IPS DF 19.7 (cell line): ENCODE results near the gene ARL15.

Experiments used
- DNase-seq: peaks from one replicate; pipeline ENCODE4 v3.0.0-alpha.2; 2013; ENCODE audit warnings: low read depth, low spot score

Gene ARL15

DNA sequence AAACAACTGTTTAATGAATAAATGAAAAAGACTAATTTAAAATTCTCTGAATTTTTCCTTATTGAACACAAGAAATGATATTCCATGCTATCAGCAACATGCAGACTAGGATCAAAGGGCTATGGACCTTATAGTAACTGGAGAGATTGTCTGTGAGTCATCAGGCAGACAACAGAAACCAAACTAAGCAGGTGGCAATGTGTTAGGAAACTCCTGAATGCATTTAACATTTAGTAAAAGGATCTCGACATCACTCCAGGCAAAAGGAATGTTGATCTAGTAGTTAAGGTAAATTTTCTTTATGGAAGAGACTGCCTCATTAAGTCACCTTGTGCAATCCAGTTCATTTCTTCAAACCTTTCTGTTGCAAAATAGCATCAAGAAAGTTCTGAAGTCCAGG, 58.4 kb downstream of the ARL15 start:
- no peak for DNase-seq

DNA sequence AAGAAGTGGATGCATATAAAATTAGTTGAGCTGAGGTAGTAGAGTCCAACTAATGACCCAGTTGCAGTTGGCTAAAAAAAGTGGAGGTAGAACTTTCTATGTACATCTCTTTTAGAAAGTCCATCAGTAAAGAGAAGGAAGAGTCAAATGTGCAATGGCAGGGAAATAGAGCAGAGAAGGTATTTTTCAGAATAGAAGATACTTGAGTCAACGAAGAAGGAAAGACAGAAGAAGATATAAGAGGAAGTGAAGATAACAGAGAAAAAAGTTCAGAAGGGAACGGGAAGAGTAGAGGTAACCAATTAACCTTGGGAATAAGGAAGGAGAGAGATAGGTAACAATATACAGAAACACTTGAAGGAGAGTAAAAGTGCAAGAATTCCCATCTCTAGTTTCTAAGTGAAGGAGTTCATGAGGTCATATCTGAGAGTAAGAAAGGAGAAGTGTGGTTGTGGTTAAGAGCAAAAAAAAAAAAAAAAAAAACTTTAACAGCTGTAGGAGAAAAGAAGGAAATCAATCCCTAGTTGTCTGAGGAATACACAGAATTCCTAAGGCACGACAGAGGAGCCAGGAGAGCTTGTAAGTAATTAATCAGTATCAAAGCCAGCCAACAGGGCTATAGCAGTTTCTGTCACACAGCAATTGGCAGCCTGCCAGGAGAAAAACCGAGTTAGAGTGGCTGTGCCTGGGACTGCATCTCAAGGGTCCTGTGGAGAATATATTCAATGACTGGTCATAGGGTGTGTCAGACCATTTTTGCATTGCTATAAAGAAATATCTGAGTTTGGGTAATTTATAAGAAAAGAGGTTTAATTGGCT, 61.0 kb downstream of the ARL15 start:
- DNase-seq: no peak

DNA sequence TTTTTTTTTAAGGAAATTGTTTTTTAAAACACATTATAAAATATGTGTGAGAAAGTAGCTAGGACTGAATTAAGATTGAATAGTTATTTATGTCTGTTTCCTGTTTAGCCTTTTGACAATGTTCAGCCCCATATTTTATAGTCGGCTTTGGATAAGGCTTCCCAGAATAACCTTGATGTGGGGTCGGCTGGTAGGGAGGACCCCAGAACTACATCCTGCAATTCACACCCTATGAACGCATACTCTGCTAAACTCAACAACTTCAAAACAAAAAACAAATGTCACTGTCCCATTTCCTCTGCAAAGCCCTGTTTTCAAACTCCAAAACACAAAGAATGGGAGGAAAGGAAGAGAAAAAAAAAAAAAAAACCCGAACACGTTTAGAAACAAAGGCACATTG, 63.1 kb downstream of the ARL15 start:
- DNase-seq: no peak

DNA sequence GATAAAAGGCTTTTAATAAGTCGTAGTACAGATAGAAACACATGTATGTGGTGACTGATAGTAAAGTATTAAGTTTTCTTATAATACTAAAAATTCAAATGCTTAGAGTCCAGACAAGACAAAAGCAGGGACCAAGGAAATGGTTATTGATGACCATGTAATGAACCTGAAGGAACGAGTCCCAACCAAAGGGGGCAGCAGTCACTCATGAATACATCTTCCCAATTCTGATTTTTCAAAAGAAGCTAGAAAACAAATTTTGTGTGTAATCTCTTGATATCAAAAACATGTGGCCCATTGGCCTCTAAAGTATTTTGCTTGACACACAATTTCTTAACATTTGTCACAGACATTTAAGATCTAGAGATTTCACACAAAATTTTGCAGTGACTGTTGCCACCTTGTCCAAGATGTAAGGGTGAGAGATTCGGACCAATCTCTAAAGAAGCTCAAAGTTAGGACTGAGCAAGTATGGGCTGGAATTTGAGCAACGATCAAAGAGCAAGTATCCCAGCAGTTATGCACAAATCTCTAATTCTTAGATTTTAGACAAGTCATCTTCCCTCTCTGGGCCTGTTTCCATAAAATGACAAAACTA, 66.8 kb downstream of the ARL15 start:
- DNase-seq: no peak

DNA sequence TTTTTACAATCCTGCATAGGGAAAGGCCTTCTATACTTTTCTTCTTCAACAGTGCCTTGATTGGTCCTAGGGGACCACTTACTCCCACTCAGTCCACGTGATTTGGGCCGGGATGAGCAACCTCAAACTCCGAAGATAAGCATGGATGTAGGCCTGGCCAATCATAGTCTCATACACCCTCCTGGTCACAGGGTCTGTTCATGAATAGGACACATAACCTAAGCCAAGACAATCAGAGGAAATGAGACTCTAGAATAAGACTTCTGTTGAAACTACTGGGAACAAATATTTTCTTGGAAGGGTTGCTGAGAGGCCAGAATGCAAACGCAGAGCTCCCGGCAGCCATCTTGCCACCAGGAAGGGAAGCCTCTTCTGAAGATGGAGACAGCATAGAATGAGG, 68.1 kb downstream of the ARL15 start:
- DNase-seq: no peak

DNA sequence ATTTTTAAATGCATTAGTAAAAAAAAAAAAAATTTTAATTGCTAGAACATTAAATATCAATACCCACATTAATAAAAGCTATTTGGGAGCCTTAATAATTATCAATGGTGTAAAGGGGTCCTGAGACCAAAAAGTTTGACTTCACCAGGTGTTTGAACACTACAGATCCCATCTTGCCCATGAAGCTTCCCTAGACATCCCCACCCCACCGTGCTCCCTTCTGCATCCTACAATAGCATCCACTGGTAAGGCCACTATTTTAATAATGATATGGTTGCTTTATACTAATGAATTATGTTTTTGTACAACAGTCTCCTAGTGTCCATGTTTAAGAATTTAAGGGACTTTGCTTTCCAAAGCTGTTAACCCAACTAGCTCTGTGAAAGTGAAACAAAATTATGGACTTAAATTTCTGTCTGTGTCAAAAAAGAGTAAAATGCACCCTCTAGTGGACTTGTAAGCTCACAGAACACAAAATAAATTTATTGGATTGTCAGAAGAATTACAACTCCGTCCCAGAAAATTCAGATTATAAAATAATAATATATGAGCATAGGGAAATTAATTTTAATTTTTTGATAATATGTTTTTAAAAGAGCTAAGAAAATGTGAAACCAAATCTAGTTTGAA, 76.0 kb downstream of the ARL15 start:
- DNase-seq: no peak

DNA sequence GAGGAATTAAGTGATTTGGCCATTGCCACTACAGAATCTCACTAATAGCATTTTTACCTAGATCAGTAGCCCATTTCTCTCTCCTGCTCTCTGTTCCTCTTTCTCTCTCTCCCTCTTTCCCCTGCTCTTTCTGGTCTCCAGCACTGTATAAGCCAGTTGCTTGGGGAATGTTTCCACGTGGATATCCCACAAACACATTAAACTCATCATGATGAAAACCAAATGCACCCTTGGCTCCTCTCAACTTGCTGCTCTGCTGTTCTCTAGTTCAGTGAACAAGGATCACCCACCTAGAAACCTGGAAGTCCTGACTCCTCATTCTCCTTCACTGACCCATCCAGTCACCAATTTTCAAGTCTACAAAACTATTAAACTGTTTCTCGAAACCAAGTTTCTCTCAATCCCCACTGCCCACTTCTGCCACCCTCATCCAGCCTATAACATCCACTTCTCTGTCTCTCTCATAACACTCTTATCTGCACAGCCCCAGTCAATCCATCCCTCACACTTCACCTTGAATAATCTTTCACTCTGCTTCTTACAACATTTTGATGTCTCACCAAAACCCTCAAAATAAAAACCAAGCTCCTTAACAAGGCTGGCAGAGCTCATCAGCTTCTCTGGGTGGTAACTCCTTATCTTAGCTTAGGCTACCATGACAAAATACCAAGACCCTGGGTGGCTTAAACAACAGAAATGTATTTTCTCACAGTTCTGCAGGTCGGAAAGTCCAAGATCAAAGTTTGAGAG, 79.3 kb downstream of the ARL15 start:
- DNase-seq: no peak

DNA sequence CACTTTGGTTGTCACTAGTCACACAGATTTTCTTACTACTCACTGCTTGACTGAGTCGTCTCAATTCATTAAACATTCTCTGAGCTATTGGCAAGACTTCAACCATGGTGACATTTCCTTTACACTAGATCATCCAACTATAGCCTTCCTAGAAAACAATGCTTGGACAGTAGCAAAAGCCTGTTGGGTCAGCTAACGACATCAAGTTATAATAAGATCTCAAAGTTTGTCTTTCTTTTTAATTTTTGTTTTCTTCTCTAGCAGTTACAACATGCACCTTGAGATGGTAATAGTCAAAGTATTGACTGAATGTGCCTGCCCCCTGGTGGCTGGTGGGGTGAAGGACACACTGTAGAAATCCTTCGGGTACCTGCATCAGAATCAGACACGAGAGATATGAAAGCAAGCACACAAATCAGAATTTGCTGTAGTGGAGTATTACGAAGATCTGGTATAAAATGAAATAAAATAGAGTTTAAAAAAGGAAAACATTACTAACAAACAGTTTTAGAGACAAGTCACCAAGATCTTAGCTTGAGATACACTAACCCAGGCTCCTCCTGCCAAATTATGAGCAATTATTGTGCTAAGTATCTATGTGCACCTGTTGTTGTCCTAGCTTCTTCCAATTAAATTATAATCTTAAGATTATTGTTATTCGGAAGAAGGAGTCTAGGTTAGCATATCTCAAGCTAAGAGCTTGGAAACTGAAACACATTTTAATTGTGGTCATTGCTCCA, 81.2 kb downstream of the ARL15 start:
- no peak for DNase-seq

DNA sequence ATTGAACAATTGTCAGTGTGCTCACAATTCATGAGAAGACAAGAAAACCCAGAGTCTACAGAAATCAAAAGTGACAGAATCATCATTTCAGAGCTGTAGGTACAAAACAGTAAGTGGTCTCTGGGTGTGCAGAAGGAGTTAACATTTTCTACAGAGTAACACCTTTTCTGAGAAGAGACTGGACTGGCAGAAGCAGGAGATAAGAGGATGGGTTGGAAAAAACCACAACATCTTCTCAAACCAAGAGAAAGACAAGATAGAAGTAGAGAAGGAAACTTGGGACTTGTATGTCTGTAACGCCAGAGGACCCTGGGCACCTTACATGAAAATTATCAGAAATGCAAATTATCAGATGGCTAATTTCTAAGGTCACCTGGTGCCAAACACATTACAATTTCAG, 82.6 kb downstream of the ARL15 start:
- no peak for DNase-seq

DNA sequence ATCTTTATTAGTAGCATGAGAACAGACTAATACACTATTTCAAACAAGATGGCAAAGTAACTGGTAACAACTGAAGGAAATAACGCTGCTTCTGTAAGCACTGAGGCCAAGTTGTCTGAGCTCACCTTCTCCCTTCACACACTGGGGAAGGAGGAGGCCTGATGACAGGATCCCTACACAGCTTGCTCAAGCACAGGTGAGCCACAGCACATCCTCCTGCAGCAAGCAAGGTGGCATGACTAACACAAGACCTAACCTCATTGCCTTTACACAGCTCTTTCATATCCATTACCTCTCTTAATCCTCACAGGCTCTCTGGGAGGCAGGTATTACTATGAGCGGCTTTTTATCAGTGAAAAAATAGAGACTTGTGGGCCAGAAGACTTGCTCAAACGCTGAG, 83.3 kb downstream of the ARL15 start:
- DNase-seq: no peak

DNA sequence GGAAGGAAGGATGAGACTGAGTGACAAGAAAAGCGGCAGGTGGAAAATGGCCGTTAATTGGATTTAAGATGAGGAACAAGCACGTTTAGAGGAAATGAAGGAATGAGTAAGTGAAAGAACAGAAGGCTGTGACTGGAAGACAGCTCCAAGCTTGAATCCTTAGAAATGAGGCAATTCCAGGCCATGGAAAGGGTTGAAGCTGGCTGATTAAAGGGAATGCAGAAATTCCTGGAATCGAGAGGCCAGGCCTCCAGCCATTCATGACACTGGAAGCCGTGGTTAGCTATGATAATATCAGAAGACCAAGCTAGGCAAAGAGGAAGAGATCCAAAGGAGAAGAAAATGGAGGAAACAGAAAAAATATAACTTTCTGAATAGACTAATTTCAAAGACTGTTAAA, 84.2 kb downstream of the ARL15 start:
- no peak for DNase-seq

DNA sequence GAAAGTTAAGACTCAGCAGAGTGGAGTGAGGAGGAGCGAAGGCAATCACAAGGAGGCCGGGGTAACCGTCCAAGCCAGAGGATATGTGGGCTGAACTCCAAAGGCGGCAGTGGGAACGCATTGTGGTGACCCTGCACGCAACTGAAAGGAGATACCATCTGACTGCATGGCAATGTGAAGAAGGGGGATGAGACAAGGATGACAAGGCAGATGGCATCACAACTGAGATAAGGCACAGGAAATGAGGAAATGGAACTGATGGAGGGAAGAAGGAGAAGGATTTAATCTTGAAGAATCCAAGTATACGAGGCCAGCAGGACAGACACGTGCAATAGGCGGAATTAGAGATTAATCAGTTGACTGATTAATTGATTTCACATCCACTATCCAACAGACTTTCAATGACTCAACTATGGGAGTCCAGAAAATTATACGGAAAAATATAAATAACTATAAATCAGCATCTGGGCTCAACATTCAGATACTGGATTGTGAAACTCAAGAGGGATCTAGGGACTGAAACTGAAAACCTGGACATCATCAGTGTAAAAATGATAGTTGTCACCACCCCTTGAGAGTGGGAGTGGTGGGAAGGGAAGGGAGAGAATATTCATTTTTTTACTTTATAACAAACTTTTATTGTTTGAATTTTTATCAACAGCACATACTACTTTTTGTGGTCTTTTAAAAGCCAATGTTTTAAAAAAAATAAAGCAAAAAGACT, 86.1 kb downstream of the ARL15 start:
- DNase-seq: no peak

DNA sequence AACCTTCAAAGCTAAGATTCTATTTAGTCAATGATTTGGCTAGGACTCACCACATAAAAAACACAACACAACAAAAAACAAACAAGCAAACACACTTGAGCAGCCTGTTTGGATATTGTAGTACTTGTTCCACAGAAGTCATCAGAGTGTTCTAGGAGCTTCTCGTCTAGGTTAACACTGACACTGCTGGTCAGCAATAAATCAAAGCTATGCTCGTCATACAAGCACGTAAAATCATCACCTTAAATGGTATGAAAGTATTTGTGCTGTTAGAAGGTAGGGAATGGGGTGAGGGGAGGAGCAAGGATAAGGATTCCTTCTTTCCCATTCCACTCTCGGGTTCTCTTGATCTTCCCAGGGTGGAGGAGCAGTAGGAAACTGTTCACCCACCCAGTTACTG, 88.0 kb downstream of the ARL15 start:
- DNase-seq: no peak

DNA sequence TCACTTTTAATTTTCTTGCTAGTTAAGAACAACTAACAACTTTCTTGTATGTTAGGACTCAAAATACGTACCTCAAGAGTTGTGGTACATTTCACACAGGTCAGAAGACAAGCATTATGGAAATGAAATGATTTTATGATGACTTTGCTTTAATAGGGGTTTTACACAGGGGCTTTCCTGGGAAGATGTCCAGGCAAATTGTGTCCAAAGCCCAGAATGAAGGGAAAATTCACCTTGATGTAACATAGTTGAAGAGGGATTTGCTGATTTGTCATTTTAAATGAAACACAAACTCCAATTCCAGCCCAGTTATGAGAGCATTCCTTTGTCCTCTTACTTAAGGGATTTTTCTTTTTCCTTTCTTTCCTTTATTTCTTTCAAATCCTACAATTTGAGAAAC, 89.2 kb downstream of the ARL15 start:
- no peak for DNase-seq

DNA sequence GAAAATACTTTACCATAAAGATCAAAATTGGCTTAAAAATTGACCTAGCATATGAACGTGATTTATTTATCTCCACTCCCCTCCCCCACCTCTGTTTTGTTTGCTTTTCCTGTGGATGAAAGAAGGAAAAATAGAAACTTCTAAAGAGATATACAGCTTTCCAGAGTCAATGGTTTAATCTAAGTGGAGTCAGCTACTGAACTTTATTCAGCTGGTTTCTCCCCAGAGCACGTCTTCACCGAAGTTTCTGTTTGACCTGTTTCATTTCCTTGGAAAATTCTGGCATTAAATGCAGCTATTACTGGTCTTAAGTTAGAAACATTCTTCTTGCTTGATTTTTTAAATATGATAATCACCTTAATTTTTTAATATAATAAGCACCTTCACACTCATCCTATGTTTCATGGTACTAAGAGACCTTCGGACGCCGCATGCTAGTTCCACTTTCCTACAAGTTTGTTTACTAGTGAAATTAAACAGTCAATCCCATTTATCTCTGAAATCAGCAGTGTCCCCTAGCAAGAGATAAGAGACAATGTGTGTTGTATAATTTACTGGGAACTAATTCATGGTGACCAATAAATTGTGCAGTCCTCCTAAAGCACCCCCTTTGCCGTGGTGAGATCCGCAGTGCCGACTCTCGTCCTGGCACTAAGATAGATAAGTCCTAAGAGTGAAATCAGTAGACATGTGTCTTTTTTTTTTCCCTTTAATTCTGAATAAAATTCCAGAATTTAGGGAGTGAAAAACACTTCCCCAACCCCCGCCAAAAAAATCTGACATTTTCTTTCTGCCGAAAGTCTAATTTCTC, 89.9 kb downstream of the ARL15 start:
- DNase-seq: no peak

DNA sequence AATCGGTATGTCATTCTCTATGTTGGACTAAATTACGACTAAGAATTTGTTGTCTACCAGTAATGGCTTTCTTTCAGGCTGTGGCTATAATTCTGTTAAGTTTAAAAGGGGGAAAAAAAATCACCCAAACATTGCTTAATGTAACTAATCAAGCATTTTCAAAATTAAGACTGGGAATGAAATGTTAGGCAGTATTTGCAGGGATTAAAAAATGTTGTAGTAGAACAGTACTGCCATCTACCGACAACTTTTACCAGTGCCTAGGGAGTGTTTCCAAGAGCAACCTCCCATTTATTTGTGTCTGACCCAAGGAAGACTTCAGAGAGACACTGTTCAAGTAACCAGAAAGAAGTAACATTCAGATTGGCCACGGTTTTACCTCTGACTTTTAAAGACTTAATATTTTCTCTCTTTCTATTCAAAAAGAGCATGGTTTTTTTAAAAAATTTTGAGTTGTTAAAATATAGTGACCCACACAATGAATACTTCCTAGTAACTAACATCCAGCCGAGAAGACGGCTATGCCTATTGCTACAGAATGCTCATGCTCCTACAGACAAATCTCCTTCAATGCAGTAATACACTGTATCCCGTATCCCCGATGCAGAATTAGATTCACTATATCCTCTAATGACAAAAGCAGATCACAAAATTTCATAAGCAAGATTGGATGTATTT, 92.4 kb downstream of the ARL15 start:
- DNase-seq: no peak

DNA sequence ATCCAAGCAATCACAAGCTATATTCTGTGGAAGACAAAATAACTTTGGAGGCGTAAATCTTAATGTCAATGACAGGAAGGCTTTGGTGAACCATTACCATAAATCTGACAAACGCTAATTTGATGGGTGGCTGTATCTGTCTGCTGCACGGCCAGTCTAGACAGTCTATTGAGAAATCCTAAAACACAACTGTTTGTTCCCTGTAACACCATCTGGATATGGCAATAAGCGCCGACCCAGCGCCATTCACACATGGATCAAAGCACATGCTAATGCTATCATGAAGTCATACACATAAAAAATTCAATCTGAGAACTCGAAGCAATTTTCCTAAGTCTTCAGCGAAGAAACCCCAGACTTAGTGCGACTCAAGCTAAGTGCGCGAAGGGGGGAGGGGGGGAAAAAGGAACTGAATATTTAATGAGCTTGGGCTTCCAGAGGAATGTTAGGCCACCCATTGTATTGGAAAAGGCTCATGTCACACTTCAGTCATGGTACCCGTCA, 95.1 kb downstream of the ARL15 start:
- DNase-seq: no peak

DNA sequence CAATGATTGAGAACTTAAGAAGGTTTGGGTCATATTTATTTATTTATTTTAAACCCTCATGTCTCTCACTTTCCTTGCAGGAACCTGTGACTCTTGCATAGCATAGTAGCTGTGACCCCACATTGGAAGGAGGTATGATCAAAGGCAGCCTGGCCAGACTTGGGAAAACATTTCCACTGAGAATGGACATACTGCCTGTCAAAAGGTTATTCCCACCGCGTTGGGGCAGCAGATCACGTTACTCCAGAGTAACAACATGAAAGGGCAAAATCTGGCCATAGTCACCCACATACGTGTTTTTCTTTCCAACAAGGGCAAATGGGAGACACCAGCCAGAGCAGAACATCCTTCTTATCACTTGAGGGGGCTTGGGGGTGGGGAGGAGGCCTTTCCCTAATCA, 95.7 kb downstream of the ARL15 start:
- no peak for DNase-seq

DNA sequence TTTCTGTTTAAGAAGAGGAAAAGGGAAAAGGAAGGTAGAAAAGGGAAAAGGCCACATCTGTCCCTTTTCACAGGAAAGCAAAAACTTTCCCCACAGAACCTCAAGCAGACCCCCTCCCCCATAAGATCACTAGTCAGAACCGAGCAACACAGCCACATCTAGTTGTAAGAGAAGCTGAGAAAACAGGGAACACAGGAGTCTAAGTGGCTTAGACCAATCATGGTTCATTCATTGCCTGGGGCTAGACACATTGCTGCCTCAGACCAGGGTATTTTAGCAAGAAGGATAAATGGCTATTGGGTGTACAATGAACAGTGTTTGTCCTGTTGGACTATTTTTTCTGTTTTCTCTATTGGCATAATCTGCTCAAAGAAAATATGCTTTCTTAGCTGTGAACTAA, 98.0 kb downstream of the ARL15 start:
- no peak for DNase-seq
